ENCODE measurements around the gene DAPK1.

DNA sequence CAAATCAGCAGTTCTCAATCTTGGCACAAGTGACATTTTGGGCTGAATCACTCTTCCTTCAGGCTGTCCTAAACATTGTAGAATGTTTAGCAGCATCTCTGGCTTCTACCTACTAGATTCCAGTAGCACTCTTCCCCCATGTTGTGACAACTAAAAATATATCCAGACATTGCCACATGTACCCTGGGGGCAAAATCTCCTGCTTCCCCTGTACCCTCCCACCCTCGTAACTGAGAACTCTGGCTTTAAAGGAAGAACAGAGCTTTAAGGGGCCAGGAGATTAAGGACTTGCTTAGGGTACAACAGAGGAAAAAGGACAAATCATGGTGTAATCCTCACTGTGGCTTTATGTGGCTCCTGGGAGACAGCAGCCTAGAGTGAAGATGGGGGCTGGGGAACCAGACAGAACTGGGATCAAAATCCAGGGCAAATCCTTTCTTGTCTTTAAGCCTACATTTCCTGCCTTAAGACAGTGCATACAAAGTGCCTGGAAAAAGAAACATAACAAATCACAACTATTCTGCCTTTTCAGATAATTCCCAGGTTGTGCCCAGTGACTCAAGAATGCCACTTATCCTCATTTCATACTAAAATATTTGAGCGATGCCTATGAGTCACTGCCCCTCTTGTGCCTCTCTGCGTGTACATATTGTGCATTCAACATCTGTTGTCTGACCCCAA is 109.3 kb downstream of the DAPK1 start:
- TF ChIP-seq POLR2A (IDR thresholded peaks at IDR 0.05), result no peak
- TF ChIP-seq, protein P1, sequence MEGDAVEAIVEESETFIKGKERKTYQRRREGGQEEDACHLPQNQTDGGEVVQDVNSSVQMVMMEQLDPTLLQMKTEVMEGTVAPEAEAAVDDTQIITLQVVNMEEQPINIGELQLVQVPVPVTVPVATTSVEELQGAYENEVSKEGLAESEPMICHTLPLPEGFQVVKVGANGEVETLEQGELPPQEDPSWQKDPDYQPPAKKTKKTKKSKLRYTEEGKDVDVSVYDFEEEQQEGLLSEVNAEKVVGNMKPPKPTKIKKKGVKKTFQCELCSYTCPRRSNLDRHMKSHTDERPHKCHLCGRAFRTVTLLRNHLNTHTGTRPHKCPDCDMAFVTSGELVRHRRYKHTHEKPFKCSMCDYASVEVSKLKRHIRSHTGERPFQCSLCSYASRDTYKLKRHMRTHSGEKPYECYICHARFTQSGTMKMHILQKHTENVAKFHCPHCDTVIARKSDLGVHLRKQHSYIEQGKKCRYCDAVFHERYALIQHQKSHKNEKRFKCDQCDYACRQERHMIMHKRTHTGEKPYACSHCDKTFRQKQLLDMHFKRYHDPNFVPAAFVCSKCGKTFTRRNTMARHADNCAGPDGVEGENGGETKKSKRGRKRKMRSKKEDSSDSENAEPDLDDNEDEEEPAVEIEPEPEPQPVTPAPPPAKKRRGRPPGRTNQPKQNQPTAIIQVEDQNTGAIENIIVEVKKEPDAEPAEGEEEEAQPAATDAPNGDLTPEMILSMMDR (IDR thresholded peaks at IDR 0.05), result no peak
